HG02852 (cell line): ENCODE data around the gene EPHB2.

Source experiments
- ATAC-seq: cut with Tn5 transposase; IDR thresholded peaks from one replicate; pipeline ENCODE4 v1.9.1; 2021; ENCODE audit warnings: mild to moderate bottlenecking, moderate library complexity; ENCODE audit not compliant: unreplicated experiment

EPHB2 gene

DNA sequence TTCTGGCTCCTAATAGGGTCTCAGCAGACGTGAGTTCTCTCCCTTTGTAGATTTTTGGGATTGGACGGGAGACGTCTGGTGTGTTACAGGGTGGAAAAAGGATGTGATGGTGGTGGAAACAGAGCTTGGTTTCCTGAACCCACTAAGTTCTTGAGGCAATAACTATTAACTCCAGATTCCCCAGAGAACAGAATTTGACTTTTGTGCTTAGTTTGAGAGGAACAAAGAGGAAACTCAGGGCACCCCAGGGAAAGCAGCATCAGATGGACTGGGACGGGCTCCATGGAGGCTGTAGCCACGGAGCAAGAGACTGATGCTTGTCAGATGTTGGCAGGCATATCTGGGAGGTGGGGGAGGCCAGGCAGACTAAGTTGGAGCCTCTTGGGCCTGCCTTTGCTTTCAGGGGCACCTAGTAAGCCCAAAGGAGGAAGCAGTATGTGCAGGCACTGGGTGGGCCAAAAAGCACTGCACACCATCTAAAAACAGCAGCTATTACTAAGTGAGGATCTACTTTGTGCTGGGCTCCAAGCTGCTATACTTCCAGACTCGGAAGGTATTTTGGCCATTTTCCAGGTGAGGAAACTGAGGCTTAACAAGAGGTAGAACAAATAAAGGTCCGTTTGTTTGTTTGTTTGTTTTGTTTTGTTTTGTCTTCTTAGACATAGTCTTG is 66.9 kb downstream of the EPHB2 start:
- ATAC-seq = no peak

DNA sequence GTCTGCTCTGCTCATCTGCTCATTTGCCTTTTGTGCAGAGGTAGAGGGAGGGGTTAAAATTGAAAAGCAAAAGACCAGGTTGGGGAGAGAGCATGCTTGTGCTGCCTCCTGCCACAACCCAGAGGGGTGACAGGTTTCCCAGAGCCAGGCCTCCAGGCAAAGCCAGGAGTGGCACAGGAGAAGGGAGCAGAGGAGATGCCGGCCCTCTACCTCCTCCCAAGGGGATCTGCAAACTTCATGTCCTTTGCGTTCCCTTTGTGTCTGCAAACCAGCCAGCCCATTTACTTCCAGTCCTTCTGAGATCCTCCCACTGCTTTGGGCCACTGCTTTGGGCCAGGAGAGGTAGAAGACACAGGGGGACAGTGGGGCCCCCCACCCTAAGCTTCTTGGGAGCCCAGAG is 67.8 kb downstream of the EPHB2 start:
- ATAC-seq = no peak

DNA sequence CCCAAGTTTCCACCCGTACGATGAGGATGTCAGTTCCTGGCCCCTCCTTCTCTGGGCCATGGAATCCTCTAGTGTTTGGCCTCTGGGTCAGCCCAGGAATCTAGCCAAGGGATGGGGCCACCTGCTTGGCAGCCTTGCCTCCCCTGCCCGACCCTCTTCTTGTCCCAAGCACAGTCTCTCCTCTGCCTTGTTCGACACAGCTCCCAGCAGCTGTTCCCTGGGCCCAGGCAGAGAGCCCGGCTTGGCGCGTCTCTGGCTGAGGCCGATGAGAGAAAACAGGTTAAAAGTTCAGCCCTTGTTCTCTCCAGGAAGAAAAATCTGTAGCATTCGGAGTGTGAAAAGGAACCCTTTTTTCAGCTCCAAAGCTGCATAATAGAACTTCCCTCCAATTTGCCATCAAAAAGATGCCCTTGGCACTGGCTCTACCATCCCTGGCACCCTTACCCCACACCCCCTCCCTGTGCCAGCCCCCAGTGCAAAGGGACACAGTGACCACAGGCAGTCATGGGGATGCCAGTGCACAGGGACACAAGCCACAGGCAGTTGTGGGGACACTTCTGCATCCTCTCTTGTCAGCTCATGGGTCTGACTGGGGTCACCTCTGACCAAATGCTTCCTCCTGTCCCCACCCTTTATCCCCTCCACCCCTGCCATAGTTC is 68.4 kb downstream of the EPHB2 start:
- ATAC-seq = no peak

DNA sequence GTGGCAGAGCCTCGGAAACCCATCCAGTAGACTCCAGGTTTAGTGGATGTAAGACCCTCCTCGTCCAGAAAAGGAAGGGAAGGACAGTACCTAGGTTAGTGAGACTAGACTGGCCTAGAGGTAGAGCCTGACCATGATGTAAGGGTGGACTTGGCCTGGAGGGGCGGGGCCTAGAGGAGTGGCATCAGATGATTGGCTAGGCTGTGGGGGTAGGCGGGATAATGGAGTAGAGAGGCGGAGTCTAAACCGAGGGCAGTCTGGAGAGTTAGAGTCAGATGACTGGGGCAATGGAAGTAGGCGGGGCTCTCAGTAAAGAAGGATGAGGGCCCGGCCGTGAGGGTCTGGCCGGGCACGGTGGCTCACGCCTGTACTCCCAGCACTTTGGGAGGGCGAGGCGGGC is 70.1 kb downstream of the EPHB2 start:
- no peak for ATAC-seq

DNA sequence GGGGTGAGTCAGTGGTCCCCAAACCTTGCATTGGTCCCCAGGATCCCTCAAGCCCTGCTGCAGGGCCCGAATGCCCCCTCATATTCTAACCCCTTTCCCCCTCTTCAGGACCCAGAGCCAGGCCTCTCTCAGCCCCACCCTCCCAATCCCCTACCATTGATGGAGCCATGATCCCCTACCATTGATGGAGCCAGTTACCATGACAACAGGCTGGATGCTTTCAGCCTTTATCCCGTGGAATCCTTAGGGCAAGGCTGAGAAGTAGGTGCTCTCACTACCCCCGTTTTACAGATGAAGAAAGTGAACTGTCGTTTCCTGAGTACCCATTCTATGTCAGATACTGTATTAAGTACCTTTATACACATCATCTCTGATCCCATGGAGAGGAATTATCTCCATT is 70.8 kb downstream of the EPHB2 start:
- ATAC-seq = no peak

DNA sequence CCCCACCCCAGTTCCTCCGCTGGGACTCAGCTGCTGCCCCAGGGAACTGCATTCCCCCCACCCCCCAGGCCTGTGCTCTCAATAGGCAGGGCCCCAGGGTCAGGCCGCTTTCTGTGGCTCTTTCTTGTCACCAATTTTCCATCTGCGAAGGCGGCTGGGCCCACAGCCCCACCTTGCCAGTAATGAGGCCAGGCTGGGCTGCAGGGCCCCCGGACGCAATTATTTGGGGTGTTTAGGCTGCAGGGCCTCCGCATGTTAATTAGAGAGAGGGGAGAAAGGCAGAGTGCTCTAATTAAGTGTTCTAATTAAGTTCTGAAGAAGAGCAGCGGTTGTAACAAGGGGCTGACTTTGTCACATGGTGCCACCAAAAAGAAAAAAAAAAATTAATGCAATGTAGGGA is 71.8 kb downstream of the EPHB2 start:
- no peak for ATAC-seq

DNA sequence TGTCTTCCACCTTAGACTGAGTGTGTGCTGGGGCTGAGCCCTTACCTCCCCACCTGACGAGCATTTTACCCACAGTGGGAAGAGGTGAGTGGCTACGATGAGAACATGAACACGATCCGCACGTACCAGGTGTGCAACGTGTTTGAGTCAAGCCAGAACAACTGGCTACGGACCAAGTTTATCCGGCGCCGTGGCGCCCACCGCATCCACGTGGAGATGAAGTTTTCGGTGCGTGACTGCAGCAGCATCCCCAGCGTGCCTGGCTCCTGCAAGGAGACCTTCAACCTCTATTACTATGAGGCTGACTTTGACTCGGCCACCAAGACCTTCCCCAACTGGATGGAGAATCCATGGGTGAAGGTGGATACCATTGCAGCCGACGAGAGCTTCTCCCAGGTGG is 73.7 kb downstream of the EPHB2 start:
- ATAC-seq = no peak

DNA sequence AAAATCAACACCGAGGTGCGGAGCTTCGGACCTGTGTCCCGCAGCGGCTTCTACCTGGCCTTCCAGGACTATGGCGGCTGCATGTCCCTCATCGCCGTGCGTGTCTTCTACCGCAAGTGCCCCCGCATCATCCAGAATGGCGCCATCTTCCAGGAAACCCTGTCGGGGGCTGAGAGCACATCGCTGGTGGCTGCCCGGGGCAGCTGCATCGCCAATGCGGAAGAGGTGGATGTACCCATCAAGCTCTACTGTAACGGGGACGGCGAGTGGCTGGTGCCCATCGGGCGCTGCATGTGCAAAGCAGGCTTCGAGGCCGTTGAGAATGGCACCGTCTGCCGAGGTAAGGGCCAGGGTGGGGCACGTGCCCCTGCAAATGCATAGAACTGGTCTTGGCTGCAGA is 74.1 kb downstream of the EPHB2 start:
- no peak for ATAC-seq

DNA sequence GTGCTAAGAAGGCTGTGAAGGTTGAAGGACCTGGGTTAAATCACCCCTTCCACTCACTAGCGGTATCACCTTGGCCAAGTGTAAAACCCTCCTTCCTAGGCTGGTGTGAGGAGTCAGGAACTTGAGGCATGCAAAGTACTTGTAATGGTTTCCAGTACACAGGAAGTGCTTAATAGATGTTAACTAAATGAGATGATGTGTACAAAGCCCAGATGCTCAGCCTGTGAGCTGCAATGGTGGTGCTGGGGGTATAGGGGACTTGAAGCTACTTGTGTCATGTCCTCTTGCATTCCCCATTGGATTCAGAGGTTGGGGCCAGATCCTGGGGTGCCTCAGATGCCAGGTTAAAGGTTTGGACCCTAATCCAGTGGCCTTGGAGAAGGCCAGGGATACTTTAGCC is 75.5 kb downstream of the EPHB2 start:
- ATAC-seq = no peak

DNA sequence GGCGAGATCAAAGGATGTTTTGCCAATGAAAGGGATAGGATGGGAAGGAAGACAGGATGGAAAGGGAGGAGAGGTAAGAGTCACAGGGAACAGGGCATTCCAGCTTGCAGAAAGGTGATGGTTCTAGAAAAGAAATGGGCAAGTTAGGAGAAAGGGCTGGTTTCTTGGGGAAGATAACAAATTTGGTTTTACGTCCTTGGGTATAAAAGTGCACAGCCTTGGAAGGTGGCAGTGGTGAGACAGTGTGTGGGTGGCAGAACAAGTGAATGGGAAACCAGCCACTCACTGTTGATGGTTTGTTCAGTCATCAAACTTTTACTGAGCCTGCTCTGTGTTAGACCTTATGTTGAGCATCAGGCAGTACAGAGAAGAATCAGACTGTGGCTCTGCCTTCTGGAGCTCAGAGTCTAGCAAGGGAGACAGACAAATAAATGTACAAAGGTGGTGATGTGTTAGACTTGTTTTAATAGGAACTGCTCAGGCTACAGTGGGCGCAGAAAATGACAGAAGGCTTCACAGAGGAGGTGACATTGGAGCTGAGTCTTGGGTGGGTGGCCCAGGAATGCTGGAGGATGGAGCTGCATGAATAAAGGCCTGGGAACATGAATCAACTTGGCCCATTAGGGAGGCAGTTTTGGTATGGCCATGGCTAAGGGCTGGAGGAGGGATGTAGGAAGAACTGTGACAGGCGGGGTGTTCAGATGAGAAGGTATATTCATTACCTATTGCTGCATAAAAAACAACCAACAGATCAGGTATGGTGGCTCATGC is 76.3 kb downstream of the EPHB2 start:
- ATAC-seq = no peak

DNA sequence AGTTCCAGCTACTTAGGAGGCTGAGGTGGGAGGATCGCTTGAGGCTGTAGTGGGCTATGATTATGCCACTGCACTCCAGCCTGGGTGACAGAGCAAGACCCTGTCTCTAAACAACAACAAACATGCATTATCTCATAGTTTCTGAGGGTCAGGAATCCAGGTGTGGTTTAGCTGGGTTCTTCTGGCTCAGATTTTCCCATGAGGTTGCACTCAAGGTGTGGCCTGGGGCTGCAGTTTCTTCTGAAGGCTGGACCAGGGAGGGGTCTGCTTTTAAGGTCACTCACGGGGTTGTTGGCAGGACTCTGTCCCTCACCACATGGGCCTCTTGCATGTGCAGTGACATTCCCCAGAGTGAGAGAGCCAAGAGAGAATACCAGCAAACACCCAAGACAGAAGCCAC is 77.0 kb downstream of the EPHB2 start:
- no peak for ATAC-seq

DNA sequence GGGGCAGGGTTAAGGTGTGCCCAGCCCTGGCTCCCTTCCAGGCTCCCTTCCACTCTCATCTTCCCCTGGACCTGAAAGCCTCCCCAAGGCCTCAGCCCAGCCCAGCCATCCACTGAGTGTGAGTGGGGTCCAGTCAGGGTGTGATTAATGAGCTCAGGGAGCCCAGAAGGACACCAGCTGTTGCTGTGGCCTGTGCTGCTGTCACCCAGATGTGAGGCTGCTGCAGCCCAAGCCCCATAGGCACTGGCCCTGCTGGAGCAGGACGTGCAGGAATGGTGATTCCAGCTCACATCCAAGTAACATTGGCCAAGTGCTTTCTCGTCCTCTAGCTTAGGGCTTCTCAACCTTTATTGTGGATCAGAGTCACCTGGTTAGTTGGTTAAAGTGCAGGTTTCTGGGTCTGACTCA is 77.6 kb downstream of the EPHB2 start:
- ATAC-seq = no peak

DNA sequence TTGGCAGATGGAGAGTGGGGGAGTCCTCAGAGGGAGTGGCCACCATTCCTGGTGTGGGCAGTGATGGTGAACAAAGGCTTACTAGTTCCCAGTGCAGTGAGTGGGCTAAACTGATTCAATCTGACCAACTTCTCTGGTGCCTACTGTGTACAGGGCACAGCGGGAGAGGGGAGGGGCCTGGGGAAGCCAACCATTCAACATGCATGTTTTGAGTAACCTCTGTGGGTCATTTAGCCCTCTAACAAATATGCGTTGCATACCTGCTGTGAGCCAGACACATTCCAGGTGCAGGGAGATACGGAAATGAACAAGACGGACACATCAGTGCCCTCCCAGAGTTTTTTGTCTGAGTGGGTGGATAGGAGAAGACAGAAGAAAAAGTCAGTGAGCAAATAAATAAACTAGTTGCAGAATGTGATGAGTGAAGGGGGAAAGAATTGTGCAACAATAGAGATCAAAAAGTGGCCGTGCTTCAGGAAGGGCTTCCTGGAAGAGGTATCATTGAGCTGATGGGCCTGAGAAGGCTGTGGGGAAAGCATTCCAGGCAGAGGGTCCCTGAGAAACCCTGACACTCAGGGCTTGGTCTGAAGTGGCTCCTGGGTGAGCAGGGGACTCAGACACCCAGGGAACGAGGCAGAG is 78.8 kb downstream of the EPHB2 start:
- ATAC-seq = no peak

DNA sequence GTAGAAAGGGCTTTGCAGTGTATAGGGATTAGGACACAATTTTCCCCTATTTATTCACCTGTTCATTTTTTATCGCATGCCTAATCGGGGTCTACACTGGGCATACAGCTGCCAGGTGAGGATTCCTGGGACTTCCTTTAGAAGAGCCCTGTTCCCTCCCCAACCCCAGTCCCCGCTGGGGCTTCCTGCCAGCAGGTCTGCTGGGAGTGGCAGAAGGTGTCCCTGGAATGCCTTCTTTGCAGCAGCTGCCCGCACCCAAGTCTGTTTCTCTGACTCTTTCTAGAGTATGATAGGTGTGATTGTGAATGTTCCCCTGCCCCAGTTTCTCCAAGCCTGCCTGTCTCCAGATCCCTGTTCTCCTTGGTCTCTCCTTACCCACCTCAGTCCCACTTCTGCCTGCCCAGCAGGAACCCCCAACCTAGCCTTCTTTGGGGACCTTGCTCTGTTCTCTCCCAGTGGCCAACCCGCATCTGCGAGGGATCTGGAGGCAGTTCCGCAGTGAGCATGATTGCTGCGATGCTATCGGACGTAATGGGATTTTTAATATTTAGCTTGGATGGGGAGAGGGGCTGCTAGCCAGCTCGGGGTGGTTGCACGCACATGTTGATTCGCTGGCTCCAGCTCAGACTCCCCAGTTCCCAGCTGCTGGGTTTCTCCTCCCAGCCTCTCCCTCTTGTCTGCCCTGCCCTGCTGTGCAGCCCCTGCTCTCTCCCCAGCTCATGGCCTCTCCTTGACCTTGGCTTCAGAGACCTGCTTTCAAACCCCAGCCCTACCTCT is 79.8 kb downstream of the EPHB2 start:
- no peak for ATAC-seq

DNA sequence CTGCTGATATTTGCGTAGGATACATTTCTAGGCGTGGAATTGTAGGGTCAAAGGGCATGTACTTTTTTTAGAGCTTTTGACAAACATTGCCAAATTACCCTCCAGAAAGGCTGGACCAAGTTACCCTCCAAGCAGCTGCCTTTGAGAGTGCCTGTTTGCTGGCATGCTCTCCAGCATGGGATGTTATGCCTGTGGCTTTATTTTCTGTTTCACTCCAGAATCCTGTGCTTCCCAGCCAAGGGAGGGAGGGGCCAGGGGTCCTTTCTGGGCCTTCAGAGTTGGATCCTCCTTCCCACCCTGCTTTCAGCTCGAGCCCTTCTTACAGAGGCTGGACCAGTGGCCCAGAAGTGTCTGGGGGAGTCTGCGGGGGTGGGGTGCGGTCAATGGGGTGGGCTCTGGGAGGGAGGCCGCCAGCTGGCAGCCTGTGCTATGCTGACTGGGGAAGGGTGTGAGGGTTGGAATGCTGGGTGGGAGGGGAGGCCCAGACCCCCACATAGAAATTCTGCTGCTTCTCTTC is 81.2 kb downstream of the EPHB2 start:
- ATAC-seq = no peak

DNA sequence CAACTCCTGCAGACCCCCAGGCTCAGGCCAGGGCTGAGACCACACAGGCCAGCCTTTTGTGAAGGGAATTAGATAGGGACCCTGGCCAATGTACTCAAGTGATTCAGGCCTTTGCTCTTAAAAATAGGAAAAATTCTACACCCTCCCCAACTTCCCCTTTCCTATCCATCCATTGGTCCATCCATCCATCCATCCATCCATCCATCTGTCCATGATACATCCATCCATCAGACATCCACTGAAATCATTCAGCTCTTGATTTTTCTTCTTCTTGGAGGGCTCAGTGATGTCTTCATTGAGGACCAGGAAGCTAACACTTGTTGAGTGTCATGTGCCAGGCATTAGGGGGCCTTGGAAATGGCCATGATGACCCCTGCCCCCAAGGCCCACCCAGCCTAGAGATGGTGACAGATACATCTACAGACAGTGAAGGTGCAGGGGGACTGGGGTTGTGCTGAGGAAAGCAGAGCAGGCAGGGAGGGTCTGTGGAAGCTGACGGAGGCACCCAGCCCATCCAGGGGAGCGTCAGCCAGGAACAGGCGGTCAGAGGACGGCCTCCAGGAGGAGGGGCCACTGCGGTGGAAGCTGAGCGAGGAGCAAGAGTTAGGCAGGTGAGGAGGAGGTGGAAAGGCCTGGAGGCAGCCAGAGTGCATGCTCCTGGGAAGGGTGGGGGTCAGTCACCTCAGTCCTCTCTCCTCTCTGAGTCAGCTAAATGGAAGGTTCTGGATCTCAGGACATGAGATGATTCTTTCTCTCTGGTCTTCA is 81.9 kb downstream of the EPHB2 start:
- ATAC-seq = no peak

DNA sequence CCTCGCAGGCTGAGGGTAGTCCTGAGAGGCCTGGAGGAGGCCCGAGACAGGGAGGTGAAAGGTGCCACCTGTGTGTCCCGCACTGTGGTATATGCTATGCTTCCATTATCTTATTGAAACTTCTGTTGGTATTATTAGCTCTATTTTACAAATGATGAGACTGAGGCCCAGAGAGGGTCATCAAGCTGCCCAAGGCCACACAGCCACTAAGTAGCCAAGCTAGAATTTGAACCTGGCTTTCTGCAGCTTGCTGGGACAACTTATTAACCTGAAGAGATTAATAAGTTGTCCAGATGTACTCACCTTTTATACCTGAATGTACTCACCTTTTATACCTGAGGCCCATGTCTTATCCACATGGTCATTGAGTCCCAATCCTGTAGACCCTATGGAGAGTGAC is 83.0 kb downstream of the EPHB2 start:
- no peak for ATAC-seq

DNA sequence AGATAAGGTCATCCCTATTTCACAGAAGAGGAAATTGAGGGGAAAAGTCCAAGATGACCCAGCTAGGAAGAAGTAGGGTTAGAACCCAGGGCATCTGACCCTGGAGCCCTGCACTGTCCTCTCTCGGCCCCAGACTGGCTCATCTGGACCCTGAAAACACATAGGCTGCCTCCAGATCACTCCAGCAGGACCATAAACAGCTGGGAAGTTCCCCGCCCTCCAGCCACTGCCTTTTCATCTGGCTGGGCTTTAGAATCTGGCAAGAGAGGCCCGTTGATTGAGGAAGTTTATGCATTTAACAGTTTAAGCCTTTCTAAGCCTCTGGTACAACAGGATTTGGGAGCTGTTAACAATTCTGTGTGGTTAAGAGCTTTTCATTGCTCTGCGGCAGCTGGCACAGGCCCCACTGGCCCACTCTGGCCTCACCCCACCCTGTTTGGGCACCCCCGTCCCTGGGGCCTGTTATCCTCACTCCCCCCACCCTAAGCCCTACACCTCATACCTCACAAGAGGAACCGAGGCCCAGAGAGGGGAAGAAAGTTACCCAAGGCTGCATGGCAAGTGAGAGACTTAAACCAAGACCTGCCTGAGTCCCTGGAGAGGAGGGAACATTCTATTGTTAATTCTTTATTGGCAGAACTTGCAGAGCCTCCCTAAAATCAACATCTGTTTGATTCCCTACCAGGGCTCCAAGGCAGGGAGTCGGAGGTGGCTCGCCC is 84.2 kb downstream of the EPHB2 start:
- ATAC-seq = no peak

DNA sequence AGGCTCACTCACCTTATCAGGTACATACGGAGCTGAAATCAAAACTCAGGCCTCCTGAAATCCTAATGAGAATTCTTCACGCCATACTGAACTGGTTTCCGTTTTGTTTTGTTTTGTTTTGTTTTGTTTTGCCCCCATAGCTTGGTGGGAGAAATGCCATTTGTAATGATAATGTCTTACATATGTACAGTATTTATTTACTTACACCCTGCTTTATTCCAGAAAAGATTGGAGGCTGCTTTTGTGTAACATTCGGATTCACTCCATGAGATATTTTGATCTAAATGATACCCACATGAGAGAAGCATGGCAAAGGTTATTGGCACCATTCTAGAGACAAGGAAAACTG is 84.7 kb downstream of the EPHB2 start:
- ATAC-seq = no peak
